HTR-8/SVneo (cell line): ENCODE results near the gene USH2A.

Source experiments
- DNase-seq: peaks from one replicate; pipeline ENCODE4 v3.0.0; 2011; ENCODE audit warnings: low spot score, mixed read lengths; ENCODE audit not compliant: insufficient read length
- FAIRE-seq: peaks from 2 replicates; lab custom pipeline; 2011; peaks lifted over from hg19 to GRCh38; lab: Jason Lieb, UNC

The USH2A gene

DNA sequence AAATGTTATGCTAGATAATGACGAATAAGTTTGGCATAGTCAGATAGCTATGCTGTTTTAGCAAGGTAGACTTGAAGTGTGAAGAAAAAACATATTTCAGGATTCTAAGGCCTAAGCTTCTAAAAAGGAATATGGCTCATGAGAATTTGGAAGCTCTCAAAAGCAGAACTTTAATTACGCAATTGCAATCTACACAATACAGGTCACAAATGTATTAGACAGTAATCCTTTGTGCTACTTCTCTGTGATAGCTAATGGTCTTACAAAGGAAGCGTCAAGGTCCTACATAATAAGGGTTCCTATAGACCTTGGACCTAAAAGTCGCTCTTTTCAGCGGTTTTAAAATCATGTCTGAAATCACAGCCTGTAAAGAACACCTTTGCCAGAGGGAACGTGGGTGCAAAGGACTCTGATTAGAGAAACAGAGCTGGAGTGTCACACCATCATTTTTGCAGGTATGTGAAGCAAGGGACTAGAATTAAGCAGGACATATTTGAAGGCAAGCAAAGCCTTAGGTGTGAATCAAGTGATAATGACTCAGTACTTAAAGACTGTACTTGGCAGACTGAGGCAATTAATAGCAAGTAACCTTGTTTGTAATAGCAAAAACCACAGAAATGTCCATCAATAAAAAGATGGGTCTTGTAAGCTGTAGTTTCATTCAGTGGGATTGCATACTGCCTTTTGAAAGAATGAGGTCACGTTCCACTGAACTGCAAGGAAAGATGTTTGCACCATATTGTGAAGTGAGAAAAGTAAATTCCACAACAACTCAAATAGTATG lies 436.0 kb downstream of the USH2A start:
- FAIRE-seq (no peak), DNase-seq (no peak)

DNA sequence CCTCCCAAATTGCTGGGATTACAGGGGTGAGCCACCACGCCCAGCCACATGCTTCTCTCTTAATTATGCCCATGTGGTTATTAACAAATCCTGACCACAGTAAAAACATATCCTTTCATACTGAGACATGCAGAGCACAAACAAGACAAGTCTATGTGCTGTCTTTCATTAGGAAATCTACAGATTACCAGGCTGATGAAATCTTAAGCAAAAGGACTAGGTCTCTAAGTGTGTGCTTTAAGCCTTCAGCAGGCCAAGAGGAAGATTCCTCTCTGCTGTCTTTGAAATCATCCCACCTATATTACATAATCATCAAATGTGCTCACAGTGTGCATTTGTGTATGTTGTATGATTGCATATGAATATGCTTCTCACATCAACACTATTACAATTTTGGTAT lies 436.8 kb downstream of the USH2A start:
- FAIRE-seq (no peak), DNase-seq (no peak)

DNA sequence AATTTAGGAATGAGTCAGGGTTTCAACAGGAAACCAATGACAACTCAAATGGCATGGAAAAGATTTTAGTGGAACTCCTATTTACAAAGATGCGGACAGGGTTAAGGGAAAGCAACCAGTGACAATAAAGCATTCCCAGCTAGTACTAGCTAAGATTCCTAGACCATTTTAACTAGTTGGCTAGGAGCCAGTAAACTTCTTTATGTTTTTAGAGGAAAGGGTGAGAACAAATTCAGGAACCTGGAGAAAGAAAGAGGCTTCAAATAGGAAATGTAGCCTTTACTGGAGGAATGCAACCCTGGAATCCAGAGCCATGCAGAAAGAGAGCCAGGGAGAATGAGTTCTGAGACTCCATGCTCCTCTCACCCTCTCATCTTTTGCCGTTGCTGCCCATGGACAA lies 439.6 kb downstream of the USH2A start:
- DNase-seq (no peak), FAIRE-seq (no peak)

DNA sequence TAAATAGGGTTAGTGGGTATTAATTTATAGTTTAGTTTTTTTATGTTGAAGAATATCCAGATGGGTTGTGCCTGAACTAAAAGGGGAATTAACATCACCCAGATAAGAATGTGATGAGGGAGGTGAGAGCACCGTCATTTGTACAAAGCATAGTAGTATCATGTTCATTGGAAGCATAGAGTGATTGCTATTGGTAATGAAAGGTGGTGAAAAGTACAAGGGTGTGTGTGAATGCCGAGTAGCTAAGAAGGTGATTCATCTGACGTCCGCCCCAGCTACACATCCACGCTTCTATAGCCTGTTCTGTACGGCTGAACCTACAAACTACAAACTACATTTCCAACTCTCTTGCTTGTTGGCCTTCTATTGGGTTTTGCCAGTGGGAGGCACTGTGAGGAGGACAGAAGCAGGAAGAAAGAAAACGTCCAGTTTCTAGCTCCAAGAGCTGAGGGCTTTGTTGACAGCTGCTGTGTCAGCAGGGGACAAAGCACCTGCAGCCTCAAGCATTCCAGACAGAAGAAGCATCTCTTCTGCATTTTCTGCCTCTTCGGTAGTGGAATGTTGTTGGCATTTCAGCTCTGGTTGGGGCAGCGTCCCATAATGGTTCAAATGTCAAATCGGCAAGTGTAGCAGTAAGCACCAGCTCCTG lies 451.3 kb downstream of the USH2A start:
- DNase-seq (no peak), FAIRE-seq (no peak)

DNA sequence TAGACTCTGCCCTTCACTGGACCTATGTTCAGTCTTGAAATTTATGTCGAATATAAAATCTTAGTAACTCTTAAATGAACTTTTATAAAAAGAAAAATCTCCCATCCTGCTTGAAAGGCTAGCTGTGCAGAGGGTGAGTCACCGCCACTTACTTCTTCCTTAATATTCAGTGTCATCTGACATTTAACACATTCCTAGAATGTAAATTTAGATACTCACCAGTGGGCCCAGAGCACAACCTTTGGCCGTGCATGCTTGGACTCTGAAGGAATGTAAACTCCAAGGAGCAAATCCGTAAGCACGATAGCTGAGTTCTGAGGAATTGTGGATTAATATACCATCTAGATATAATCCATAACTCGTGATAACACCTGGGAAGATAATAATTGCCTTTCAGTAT lies 452.8 kb downstream of the USH2A start:
- DNase-seq (no peak), FAIRE-seq (no peak)

DNA sequence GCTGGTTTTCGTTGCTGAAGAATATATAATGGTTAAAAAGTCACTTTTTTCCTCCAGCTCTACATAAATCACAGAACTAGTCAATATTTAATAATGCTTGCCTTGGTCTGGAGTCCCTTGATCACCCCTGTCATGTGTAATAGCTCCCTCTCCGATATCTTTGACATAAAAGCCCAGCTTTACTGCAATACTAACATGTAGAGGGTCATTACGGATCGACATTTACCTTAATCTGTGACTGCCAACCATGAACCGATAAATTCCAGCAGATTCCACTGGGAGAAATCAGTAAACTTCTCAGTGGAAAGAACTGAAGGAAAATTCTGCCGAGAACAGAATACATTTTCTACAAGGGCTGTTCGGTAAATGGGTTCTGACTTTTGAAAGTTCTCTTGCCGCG lies 459.6 kb downstream of the USH2A start:
- FAIRE-seq = no peak
- DNase-seq = no peak

DNA sequence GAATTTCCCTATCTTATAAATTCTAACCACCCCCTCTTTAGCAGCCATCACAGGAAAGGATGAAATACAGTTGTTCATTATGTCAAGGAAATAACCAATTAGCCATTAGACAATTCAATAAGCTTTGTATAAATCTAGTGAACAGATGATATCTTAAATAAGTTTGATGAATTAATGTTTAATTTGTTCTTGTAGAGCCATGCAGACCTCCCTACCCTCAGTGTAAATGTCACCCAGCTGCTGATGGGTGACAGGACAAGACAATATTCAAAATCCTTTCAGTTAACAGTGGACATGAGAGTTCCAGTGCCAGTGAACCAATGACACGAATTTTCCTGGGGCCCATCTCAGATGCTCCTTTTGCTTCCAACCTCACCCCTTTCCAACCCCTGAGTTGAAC lies 460.2 kb downstream of the USH2A start:
- FAIRE-seq = no peak
- no peak for DNase-seq

DNA sequence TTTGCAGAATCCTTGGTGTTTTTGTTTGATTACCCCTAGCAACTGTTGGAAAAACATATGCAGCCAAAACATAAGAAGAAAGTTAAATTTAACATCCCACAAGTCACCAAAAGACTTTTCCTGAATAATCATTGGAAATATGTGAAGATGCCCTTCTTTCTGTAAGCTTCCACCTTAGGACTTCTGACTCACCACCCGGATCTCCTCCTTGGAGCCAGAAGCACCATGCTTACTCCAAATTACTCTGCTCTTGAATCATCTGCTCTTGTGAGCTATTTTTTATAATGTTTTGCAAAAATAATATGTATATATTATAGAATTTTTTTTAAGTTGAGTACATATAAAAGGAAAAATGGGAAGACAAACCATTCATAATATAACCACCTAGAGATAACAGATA lies 464.4 kb downstream of the USH2A start:
- DNase-seq (no peak), FAIRE-seq (no peak)

DNA sequence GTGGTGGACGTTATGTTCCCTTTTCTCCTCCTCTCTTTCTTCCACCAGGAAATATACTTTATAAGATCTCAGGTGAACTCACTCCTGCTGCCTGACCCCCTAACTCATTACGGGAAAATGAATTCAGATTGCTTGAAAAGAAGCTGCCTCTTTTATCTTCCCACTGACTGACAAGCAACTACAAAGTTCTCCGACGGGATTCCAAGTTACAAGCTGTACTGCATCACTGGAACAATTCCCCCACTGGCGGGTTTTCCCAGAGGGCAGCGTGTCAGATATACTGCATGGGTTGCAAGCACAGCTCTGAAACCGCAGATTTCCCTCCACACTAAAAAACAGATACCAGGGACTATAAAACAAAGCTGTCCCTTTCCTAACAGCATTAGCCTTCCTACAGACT lies 465.6 kb downstream of the USH2A start:
- DNase-seq = no peak

DNA sequence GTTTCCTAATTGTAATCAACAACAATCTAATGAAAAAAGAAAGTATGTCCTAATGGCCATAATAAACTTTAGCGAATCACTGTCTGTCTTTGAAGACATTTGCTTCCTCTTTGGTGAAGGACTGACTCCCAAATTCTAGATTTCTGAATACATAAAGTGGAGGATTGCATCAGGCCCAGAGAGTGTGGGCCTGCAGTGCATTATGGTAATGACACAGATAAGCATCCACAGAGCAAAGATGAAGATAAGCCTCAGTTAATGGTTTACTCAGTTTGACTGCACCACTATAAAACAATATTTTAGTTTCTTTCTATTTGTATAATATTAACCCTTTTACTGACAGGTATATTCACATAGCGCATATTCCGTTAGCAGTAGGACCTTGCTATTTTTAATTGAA lies 490.7 kb downstream of the USH2A start:
- DNase-seq = no peak

More for the DNA sequence above, 465.6 kb downstream of the USH2A start:
- no peak for FAIRE-seq

DNA sequence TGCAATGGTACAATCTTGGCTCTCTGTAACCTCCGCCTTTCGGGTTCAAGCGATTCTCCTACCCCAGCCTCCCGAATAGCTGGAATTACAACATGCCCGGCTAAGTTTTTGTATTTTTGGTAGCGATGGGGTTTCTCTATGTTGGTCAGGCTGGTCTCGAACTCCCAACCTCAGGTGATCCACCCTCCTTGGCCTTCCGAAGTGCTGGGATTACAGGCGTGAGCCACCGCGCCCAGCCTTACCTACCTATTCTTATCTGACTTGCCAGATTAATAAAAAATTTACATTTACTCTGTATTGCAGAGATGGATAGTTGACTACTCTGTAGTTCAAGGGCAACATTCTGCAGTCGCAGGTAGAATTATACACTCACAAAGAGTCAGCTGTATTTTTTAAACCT lies 496.6 kb downstream of the USH2A start:
- DNase-seq = no peak
- FAIRE-seq = no peak

More for the DNA sequence above, 490.7 kb downstream of the USH2A start:
- FAIRE-seq = no peak

DNA sequence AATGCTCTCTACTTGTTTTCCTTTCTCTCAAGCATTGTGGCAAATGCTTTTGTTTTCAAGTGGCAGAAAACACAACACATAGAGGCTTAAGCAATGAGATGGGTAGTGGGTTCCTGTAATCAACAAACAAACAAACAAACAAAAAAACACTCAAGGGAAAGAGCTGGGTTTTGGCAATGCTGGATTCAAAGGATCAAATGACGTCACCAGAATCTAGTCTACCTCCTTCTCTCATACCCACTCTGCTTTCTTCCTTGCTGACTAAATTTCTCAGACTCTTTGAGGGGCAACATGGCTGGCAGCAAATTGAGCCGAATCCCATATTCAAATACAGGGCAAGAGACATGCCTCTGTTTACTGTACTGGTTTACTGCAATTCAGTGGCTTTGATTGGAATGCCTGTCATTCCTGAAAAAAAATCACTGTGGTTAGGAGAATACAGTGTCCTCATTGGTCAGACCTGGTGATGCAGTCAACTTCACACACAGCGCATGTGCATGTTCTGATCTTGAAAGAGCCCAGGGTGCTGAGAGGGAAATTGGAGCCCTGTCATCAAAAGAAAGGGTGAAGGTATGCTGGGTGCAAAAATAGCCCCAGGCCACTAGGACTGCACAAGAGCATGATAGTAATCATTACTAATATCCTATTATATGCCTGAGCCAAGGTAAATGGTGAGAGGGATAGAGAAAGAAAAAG lies 500.0 kb downstream of the USH2A start:
- DNase-seq (no peak), FAIRE-seq (no peak)

DNA sequence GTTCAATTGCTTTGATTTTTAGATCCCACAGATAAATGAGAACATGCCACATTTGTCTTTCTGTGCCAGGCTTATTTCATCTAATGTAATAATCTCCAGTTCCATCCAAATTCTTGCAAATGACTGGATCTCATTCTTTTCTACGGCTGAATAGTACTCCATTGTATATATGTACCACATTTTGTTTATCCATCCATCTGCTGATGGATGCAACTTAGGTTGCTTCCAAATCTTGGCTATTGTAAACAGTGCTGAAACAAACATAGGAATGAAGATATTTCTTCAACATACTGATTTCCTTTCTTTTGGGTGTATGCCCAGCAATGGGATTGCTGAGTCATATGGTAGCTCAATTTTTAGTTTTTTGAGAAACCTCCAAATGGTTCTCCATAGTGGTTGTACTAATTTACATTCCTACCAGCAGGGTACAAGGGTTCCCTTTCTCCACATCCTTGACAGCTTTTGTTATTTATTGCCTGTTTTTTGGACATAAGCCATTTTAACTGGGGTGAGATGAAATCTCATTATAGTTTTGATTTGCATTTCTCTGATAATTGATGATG lies 511.8 kb downstream of the USH2A start:
- FAIRE-seq (no peak), DNase-seq (no peak)

DNA sequence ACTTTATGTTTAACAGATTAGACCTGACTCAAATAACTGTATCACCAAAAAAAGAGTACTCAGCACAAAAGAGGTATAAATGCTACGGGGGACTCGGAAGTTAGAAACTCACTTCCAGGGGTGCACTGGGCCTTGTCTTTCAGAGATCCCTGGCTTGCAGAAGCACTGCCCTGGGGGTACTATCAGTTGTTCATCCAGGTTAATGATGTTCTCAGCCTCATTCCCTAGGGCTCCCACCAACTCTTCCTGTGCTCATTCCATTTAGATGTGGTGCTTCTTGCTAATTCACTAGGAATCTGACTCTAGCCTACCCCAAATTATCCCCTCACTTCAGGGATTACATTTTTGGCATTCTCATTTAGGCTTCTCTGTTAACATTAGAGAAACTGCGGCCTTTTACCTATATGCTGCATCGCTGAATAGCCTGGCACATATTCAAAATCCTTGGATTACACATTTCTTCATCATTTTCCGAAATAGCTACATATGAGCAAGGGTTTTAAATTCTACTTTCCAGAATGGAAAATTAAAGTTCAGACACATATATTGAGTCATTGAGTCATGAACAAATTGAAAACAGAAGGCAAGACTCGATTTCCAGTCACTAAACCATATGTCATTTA lies 517.6 kb downstream of the USH2A start:
- FAIRE-seq (no peak), DNase-seq (no peak)

DNA sequence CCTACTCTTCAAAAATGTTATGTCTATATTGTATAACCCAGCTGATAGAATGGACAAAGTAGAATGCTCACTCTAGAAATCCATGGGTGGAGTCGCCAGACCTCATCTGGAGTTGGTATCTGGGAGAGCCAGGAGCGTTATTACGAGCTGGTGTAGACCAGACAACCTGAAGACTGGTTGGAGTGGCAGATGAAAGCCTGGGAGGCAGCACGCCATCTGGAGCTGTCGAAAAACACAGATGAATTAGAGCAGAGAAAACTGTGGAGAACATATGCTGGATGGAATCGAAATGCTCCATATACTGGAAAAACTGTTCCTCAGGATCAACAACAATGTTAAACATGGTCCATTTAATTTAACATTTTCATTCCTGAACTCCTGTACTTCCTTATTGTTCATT lies 522.6 kb downstream of the USH2A start:
- DNase-seq = no peak
- no peak for FAIRE-seq

DNA sequence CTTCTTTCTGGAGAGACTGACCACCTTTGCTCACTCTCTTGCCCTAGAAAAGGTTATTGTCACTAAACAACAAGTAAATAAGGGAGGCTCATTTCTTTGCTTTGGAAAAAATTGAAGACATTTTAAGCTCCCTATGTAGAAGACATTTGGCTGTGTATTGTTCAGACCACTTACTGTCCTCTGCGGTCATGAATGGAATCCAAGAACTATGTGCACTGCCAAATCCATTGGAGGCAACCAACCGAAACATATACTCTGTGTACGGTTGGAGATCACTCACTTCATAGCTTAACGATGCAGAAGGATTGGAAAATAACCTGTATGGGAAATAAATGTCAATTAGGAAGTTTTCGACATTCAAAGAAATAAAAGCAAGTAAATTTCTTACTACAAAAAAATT lies 523.3 kb downstream of the USH2A start:
- FAIRE-seq (no peak), DNase-seq (no peak)

DNA sequence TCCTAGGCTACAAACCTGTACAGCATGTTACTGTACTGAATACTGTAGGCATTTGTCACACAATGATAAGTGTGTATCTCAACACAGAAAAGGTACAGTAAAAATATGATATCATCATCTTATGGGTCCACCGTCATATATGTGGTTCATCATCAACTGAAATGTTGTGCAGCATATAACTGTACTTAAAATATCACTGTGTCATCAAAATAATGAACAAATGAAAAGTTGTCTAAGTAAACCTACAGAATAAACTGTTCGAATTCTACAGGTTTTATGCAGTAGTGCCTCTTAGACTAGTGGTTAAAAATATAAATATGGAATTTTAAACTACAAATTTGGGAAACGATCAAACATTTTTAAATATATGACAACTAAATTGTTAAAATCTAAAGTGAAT lies 527.4 kb downstream of the USH2A start:
- DNase-seq = no peak
- FAIRE-seq = no peak

DNA sequence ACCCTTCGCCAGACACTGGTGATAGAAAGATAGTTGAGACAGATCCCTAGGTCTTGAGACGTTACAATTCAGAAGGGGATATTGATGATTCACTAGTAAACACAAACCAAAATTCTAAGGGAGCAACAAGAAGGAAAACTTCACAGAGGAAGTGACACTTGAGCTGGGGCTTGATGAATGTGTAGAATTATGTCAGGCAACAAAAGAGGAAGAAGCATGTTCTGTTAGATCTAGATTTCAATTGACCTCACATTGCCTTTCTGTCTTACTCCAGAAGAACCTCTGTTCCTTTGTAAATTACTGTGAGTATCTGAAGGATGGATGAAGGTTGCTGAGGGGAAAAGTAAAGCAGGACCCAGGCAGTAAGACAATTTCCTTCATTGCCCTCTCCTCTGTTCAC lies 528.0 kb downstream of the USH2A start:
- no peak for FAIRE-seq
- no peak for DNase-seq

DNA sequence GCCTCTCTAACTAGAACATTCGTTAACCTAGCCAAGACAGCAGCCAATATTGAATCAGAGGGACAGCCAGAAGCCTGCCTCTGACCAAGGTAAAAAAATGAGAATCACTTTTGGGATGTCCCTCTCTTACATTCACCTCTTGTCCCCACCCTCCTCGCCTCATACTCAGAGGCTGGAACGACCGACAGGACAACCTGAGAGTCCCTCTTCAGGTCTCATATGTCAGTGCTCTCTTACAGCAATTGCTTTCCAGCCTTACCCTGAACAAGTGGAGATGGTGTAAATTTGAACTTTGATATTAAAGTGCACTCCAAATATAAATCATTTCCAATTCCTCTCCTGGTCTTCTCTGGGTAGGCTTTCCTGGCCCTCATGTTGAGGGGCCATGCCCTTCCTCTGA lies 528.6 kb downstream of the USH2A start:
- FAIRE-seq (no peak), DNase-seq (no peak)

DNA sequence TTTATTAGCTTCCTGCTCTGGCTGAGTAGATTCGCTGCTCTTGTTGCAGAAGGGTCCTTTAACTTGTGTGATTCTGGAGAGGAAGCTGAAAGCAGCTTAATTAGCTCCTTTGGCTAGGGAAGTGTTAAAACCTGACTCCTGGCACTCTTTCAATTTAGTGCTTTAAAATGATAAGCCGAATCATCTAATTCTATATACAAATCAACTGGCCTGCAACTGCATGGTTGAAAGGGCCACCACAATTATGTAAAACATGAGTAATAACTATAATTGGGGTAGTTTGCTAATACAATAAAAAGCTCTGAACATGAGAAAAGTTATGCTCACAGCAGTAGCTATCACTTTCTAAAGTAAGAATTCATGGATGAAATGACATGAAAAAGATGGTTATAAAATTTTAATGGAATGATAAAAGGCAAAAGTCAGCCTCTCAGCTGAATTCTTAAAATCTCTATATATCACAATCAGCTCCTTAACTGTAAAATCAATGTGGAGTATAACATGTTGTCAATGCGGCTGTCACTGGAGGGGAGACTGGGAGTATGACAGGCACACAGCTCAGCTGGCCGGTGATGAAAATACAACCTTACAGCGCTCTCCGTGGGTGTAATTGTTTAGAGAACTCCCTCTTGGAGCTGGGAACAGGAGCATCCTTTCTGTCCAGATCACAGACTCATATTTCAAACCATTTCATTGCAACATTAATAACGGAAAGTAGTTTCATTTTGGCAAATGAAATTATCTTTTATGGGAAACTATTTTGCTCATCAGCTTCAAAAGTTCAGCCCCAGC lies 531.8 kb downstream of the USH2A start:
- DNase-seq = no peak
- FAIRE-seq = no peak
